Activated naive CD8-positive, alpha-beta T cell treated with anti-CD3 and anti-CD28 coated beads for 36 hours (primary cell): ENCODE data around the gene INPP4A. TPM values are rescaled to one million over a fixed set of nuclear protein-coding genes. Genes with fewer than 3 reads are reported as not detected.

ENCODE experiments used
- DNase-seq: peaks from one replicate; pipeline ENCODE4 v3.0.0; 2021
- H3K27ac Mint-ChIP-seq: one replicate; pipeline ENCODE4 v1.8.0; 2022; ENCODE audit warnings: mild to moderate bottlenecking, moderate library complexity, mixed read lengths
- H3K27me3 Mint-ChIP-seq: one replicate; pipeline ENCODE4 v1.8.0; 2022; ENCODE audit warnings: mild to moderate bottlenecking, mixed read lengths
- H3K36me3 Mint-ChIP-seq: one replicate; pipeline ENCODE4 v1.8.0; 2021; ENCODE audit warnings: mild to moderate bottlenecking, mixed read lengths
- H3K4me1 Mint-ChIP-seq: one replicate; pipeline ENCODE4 v1.8.0; 2021; ENCODE audit warnings: mixed read lengths
- H3K4me3 Mint-ChIP-seq: one replicate; pipeline ENCODE4 v1.8.0; 2022; ENCODE audit warnings: mild to moderate bottlenecking, moderate library complexity, mixed read lengths
- H3K9me3 Mint-ChIP-seq: one replicate; pipeline ENCODE4 v1.8.0; 2022; ENCODE audit warnings: mixed read lengths
- total RNA-seq, 2 experiments: library from RNA; stranded (reverse); gene quantifications; one replicate each; pipeline ENCODE4 v1.2.3, GENCODE V29; 2021

INPP4A gene
- total RNA-seq, 2 experiments from 2014 or later: 31.6 to 31.9 TPM

DNA sequence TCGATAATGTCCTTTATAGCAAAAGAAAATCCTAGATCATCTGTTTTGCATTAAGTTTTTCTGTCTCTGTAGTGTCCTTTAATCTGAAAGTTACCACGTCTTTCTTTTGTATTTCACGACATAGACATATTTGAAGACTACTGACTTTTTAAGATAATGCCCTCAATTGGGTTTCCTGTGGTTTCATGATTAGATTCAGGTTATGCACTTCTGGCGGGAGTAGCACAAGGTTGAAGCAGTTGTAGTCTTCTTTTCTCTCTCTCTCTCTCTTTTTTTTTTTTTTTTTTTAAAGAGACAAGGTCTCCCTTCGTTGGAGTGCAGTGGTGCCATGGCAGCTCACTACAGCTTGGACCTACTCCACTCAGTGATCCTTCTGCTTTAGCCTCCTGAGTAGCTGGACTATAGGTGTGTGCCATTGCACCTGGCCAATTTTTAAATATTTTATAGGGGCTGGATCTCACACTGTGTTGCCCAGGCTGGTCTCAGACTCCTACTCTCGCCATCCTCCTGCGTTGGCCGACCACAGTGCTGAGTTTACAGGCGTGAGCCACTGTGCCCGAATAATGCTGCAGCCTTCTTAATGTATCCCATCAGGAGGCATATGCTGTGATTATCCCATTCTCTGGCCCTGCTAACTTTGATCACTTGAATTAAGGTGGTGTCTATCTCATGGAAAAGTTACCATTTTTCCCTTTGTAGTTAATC is 3.9 kb downstream of the INPP4A start:
- H3K36me3 Mint-ChIP-seq: peaks cover 9% of the 10 kb centered on the region
- peak overlapping the region; percentile 90 for H3K4me3 Mint-ChIP-seq
- peaks cover 1% of the 10 kb centered on the region for H3K9me3 Mint-ChIP-seq
- H3K27me3 Mint-ChIP-seq: no peaks in the 10 kb centered on the region
- peaks cover 78% of the 10 kb centered on the region for H3K4me1 Mint-ChIP-seq
- peak overlapping the region; percentile 86 for H3K27ac Mint-ChIP-seq
- no peak for DNase-seq

DNA sequence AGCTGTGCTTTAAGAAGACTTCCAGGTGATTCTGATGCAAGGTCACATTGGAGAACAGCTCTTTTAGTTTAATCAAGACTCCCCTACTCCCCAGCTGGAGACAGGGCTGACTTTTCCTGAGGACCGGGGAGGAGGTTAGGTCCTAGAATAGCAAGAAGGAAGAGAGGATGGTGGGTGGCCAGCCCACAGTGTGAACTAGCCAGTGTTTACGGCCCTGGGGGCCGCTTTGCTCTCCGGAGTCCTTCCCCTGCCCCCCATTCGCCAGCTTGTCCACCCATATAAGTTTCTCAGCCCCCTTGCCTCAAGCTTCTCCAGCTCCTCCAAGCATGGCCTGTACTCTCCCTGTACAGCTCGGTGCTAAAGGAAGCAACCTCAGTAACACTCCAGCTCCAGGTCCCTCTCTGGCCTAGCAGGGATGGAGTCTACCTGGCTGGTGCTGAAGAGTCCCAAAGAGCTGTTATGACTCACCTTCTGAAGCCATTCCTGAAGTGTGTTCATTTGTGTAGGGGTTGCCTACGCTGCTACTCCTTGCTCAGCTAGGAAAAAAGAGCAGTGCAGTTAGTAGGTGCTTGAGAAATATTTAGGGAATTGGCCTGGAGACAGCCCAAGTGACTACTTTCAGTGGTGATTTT is 7.9 kb downstream of the INPP4A start:
- Mint-ChIP-seq H3K36me3 (peaks cover 13% of the 10 kb centered on the region), H3K4me1 (peaks cover 94% of the 10 kb centered on the region), H3K27me3 (no peaks in the 10 kb centered on the region), H3K4me3 (peak overlapping the region; percentile 7), H3K27ac (peak overlapping the region; percentile 40), H3K9me3 (peaks cover 2% of the 10 kb centered on the region)
- no peak for DNase-seq

DNA sequence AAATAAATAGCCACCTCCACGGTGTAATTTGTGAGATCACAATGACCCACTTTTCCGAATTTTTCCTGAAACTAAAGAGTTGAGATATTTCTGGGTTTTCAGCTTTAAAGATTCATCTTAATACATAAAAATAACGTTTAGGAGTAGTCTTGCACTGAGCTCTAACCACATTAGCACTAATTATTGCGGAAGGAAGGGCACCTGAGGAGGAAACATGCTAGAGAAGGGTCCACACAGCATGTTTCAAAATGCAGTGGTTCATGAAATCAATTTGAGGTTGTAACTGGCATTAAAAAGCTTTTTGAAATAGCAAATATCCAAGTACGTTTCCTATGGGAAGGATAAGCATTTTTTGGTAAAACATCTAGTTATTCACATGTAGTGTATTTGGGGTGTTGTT is 8.4 kb downstream of the INPP4A start:
- Mint-ChIP-seq H3K36me3 (peaks cover 14% of the 10 kb centered on the region), H3K9me3 (peaks cover 2% of the 10 kb centered on the region), H3K4me1 (peaks cover 92% of the 10 kb centered on the region), H3K27ac (peak overlapping the region; percentile 89), H3K4me3 (no peak overlapping the region), H3K27me3 (no peaks in the 10 kb centered on the region)
- no peak for DNase-seq

DNA sequence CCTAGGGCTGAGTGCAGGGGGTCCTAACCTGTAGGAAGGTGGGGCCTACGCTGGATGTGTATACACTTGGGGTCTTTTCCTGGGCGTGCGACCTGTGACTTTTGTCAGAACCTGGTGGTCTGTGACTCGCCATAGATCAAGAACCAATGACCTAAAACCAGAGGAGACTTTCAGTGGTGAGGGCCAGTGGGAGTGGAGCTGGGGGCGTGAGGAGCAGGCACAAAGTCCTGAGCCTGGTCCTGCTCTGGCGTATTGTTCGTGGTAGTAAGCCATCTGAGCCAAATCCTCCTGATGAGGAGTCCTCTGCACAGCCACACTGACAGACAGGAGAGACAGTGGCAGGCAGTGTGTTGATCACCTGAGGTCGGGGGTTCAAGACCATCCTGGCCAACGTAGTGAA is 8.9 kb downstream of the INPP4A start:
- H3K27ac Mint-ChIP-seq: peak overlapping the region; percentile 89
- peaks cover 94% of the 10 kb centered on the region for H3K4me1 Mint-ChIP-seq
- peaks cover 18% of the 10 kb centered on the region for H3K36me3 Mint-ChIP-seq
- DNase-seq: no peak
- H3K9me3 Mint-ChIP-seq: peaks cover 2% of the 10 kb centered on the region
- no peak overlapping the region for H3K4me3 Mint-ChIP-seq
- no peaks in the 10 kb centered on the region for H3K27me3 Mint-ChIP-seq

DNA sequence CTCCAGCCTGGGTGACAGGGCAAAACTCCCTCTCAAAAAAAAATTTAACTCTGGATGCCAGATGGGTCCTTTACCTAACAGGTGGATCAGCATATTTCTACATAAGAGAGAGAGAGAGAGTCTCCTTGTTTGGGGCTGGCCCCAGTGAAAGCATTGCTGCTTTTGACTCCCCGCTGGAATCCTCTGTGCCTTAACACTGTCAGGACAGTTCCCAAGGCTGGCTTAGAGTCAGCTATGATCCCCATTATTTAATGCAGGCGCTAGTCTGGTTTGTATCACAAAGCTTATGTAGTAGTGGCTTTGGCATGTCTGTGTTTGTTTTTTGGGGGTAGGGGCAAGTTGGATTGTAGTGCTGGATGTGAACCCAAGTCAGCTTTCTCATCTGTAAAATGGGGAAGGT is 9.4 kb downstream of the INPP4A start:
- H3K4me1 Mint-ChIP-seq: peaks cover 93% of the 10 kb centered on the region
- H3K9me3 Mint-ChIP-seq: peaks cover 2% of the 10 kb centered on the region
- peaks cover 23% of the 10 kb centered on the region for H3K36me3 Mint-ChIP-seq
- DNase-seq: no peak
- H3K4me3 Mint-ChIP-seq: peak overlapping the region; percentile 75
- H3K27me3 Mint-ChIP-seq: no peaks in the 10 kb centered on the region
- H3K27ac Mint-ChIP-seq: peak overlapping the region; percentile 89

DNA sequence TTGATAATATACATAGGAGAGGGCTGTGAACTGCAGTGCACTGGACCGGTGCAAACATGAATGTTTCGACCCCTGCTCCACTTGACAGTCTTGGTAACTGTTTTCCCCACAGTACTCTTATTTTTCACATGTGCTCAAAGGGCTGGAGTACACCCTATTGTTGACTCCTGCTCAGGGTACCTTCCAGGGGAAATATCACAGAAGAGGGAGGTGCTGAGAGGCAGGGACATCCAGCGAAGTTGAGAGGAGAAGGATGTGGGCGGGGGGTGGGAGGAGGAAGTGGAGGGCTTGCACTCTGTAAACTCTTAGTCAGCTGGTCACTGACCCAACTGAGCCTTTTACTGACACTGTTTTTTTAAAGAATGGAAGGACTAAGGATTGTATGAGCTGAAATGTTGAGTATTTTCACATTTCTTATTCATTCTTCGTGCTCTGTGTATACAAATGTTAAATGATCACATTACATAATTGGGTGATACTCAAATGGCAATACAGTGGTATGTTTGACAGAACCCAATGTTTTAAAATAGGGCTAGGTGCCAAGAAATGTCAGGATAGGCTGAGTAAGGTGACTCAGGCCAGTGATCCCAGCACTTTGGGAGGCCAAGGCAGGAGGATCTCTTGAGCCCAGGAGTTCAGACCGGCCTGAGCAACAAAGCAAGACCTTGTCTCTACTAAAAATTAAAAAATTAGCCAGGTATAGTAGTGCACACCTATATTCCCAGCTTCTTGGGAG is 10.0 kb downstream of the INPP4A start:
- DNase-seq: no peak
- Mint-ChIP-seq H3K4me3 (peak overlapping the region; percentile 75), H3K9me3 (peaks cover 2% of the 10 kb centered on the region)

DNA sequence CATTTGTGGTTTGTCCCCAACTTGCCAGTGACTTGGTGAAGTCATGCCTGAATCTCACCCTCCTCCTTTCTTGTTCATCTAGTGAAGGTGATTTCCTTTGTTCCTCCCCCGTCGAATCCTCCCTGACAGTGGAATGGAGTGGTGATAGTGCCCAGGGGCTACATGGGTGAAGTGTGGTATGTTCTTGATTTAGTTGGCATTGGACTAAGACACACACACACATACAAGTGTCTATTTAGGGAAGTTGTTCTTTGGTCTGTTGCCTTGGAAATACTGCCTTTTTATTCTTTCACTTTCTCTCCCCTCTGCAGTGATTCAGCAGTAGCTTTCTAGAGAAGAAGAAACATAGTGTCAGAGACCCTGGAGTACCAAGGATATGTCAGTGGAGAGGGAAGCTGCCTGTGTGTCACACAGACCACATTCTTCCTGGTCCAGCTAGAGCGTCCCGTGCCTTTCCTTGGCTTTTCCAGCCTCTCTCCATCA is 10.9 kb downstream of the INPP4A start:
- no peak for DNase-seq
- H3K27ac Mint-ChIP-seq: peak overlapping the region; percentile 89

More for the DNA sequence above, 10.0 kb downstream of the INPP4A start:
- H3K27me3 Mint-ChIP-seq: no peaks in the 10 kb centered on the region
- peak overlapping the region; percentile 89 for H3K27ac Mint-ChIP-seq
- peaks cover 93% of the 10 kb centered on the region for H3K4me1 Mint-ChIP-seq
- peaks cover 29% of the 10 kb centered on the region for H3K36me3 Mint-ChIP-seq

DNA sequence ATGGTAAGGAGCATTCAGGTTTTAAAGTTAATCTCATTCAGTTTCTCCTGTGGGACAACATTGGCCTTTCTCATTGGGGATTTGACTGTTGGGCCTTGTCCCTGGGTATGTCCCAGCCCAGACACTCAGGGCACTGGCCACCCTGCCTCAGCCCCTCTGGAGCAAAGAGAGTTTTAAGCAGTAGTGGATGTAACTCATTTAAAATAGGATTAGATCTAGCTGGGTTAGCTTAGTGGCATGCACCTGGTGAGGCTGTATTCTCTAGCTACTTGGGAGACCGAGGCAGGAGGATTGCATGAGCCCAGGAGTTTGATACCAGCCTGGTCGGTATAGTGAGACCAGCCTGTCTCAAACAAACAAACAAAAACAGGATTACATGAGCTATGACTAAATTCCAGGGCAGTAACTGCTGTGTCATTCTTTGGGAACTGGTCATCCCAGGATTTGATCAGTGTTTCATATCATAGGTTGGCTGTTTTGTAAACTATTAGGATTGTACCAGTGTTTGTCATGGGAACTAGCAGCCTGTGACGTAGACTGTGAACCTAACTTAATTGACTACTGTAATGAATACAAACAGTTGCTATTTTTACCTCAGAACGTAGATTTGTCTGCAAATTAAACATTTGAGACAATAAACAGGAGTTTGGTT is 12.5 kb downstream of the INPP4A start:
- Mint-ChIP-seq H3K36me3 (peaks cover 34% of the 10 kb centered on the region), H3K27me3 (no peaks in the 10 kb centered on the region), H3K27ac (peak overlapping the region; percentile 56), H3K4me3 (no peak overlapping the region), H3K4me1 (peaks cover 94% of the 10 kb centered on the region), H3K9me3 (peaks cover 2% of the 10 kb centered on the region)
- DNase-seq: no peak

More for the DNA sequence above, 10.9 kb downstream of the INPP4A start:
- H3K4me1 Mint-ChIP-seq: peaks cover 94% of the 10 kb centered on the region
- H3K9me3 Mint-ChIP-seq: peaks cover 2% of the 10 kb centered on the region
- peak overlapping the region; percentile 75 for H3K4me3 Mint-ChIP-seq
- H3K36me3 Mint-ChIP-seq: peaks cover 30% of the 10 kb centered on the region
- H3K27me3 Mint-ChIP-seq: no peaks in the 10 kb centered on the region

DNA sequence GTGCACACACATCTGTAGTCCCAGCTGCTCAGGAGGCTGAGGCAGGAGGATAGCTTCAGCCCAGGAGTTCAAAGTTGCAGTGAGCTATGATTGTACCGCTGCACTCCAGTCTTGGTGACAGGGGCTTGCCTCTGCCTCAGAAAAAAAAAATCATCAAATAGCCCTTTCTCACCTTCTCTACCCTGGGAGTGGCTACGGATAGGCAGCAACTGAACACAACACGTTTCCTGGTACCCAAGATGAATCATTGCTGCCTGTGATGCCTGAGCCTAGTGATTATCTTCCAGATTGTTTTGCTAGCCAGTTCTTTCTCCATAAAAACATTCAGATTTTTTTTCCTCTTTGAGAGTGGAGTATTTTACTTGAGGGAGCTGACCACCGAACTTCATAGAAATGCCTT is 13.5 kb downstream of the INPP4A start:
- DNase-seq: no peak
- no peaks in the 10 kb centered on the region for H3K27me3 Mint-ChIP-seq
- no peak overlapping the region for H3K4me3 Mint-ChIP-seq
- peaks cover 88% of the 10 kb centered on the region for H3K4me1 Mint-ChIP-seq
- peaks cover 35% of the 10 kb centered on the region for H3K36me3 Mint-ChIP-seq
- peak overlapping the region; percentile 97 for H3K27ac Mint-ChIP-seq
- peaks cover 2% of the 10 kb centered on the region for H3K9me3 Mint-ChIP-seq

DNA sequence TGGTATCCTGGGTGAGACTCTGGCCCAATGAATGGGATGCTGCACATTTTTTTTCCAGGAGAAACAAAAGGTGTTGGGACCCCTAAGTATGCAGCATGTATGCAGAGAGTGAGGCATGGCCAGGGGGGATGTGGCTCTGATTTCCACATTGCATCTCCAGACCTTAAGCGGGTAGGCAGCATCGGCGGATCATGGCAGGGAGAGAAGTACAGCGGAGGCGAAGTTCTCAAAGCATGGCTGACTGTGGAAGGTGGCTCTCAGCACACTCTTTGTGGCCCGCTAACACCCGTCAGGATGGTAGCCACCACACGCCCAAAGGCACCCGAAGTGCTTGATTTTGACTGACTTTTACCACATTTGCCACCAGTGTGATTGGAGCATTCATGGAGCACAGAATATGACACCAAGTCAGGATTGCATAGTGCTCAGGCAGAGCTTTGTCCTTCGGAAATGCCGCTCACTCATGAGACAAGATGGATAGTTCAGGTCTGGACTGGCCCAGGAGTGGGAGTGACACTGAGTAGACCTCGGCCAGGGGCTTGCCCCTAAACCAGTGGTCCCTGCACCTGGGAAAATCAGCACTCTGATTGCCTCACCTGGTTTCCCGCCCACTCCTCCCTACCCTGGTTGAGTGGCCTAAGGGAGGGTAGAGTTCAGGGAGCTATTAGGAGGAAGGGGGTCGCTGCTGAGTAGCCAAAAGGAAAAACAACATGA is 14.2 kb downstream of the INPP4A start:
- H3K4me3 Mint-ChIP-seq: no peak overlapping the region
- no peaks in the 10 kb centered on the region for H3K9me3 Mint-ChIP-seq
- H3K27ac Mint-ChIP-seq: peak overlapping the region; percentile 97
- DNase-seq: no peak
- peaks cover 88% of the 10 kb centered on the region for H3K4me1 Mint-ChIP-seq
- peaks cover 34% of the 10 kb centered on the region for H3K36me3 Mint-ChIP-seq
- H3K27me3 Mint-ChIP-seq: no peaks in the 10 kb centered on the region

DNA sequence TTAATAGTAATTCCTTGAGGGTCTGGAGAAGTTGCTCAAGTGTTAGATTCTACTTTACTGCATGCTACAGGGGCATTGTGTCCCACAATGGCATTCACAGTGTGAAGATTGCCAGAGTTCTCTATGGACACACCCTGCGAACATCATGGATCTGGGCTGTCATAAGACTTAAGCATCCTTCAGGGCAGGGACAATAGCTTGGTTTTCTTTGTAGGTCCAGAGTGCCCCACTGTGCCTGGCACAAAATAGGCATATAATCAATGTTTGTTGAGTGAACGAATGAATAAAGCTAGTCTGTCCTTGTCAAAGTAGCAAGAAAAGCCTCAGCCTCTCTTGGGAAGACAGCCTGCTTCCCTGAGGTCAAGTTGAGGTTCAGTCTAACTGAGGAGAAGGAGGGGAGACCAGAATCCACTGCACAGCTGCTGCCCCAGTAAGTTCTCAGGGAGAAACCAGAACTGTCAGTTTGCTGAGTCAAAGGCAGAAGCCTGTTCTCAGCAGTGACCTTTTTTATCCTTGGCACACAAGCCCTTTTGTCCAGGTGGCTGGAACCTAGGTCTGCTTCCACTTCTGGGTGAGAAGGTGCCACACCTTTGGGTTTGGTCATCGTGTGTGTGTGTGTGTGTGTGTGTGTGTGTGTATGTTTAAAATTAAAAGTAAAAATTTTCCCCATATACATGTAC is 15.0 kb downstream of the INPP4A start:
- peaks cover 89% of the 10 kb centered on the region for H3K4me1 Mint-ChIP-seq
- peaks cover 37% of the 10 kb centered on the region for H3K36me3 Mint-ChIP-seq
- H3K9me3 Mint-ChIP-seq: no peaks in the 10 kb centered on the region
- peak overlapping the region; percentile 97 for H3K27ac Mint-ChIP-seq
- DNase-seq: no peak
- H3K27me3 Mint-ChIP-seq: no peaks in the 10 kb centered on the region
- H3K4me3 Mint-ChIP-seq: peak overlapping the region; percentile 23

DNA sequence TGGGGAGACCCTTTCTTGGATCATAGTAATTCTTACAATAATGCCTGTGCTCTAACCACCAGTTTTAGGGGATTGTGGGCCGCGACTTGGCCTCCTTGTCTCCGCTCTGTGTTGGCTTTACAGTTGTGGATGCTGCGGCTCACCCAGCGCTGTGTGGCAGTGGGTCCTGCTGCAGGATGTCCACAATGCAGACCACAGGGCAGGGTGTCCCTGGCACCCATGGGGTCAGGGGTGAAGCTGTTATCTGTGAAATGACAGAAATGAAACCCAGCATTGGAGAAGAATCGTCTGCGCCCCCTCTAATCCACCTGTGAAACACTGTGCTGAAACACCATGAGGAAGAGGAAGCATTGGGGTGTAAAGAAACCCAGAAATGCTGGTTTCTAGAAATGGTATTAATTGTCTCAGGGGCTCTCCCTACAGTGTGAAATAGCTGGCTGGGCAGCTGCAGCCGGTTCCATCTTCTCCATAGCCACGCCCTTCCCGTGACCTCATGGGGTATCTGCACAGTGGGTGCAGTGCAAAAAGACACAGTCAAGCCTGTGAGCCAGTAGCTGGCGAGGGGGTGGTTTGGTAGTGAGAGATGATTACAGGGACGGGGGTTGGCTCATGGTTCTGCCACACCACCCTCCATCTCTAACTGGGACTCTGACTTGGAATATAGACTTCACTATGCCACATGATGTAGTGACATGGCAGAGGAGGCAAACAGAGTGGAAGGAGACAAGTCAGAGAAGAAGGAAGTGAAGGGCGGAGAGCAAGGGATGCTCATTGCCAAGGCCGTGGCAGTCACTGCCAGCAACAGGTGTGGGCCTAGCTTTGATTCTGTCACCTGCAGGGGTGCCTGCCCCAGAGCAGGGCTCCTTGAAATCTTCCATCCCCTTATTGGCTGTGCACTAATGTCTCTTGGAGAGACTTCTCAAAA is 16.2 kb downstream of the INPP4A start:
- H3K4me1 Mint-ChIP-seq: peaks cover 88% of the 10 kb centered on the region
- no peaks in the 10 kb centered on the region for H3K27me3 Mint-ChIP-seq
- peak overlapping the region; percentile 97 for H3K27ac Mint-ChIP-seq
- DNase-seq: peak; percentile 86
- H3K4me3 Mint-ChIP-seq: peak overlapping the region; percentile 62
- H3K36me3 Mint-ChIP-seq: peaks cover 35% of the 10 kb centered on the region
- H3K9me3 Mint-ChIP-seq: no peaks in the 10 kb centered on the region

DNA sequence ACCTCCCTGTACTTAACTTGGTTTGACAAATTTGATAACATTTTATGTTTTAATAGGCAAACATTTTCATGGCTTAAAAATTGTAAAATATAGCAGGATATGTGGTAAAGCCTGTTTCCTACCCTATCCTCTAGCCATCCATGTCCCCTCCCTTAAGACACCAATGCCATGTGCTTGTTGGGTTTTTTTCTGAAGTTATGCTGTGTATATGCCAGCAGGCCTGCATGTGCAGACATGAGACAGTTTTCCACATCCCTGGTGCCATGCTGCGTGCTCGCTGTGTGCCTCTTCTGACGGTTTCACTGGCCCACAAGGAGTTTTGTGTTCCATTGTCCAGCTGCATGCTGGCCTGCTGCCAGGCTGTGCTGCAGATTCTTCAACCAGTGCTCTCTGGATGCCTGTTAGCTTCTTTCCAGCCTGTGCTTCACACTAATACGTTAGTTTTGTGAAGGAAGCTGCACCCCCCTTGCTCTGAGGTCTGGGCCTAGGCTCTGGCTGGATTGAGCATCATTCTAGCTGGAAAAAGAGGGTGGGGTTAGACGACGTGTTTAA is 16.9 kb downstream of the INPP4A start:
- H3K27me3 Mint-ChIP-seq: no peaks in the 10 kb centered on the region
- peaks cover 89% of the 10 kb centered on the region for H3K4me1 Mint-ChIP-seq
- H3K36me3 Mint-ChIP-seq: peaks cover 37% of the 10 kb centered on the region
- no peaks in the 10 kb centered on the region for H3K9me3 Mint-ChIP-seq
- no peak overlapping the region for H3K4me3 Mint-ChIP-seq
- no peak for DNase-seq
- peak overlapping the region; percentile 97 for H3K27ac Mint-ChIP-seq
